HepG2 (cell line): ENCODE data around the gene TLR6. TPM values are rescaled to one million over a fixed set of nuclear protein-coding genes. Genes with fewer than 3 reads are reported as not detected.

Experiments
- ATRX ChIP-seq: sonication (generic); formaldehyde crosslinking; IDR thresholded peaks from 2 replicates; pipeline ENCODE4 v1.4.0; 2020; ENCODE audit warnings: missing genetic modification reagents, borderline replicate concordance
- BRF2 ChIP-seq: sonication (generic); formaldehyde crosslinking; IDR thresholded peaks from 2 replicates; pipeline ENCODE4 v1.8.1; 2022; ENCODE audit warnings: mild to moderate bottlenecking, missing genetic modification reagents
- CEBPZ ChIP-seq: IDR thresholded peaks from 2 replicates; pipeline ENCODE4 v1.6.1; 2012; ENCODE audit warnings: low read length, improper control_type of control experiment
- FOXK2 ChIP-seq: fragments of 450-650 bp; IDR thresholded peaks from 2 replicates; pipeline ENCODE4 v1.6.1; 2016
- KLF12 ChIP-seq: sonication (generic); formaldehyde crosslinking; IDR thresholded peaks from 2 replicates; pipeline ENCODE4 v1.4.0; 2020; ENCODE audit warnings: missing genetic modification reagents, borderline replicate concordance
- KLF15 ChIP-seq: sonication (generic); formaldehyde crosslinking; IDR thresholded peaks from 2 replicates; pipeline ENCODE4 v1.8.1; 2023; ENCODE audit warnings: borderline replicate concordance, mild to moderate bottlenecking, inconsistent platforms, missing genetic modification reagents, mixed read lengths
- NR2F2 ChIP-seq: IDR thresholded peaks from 2 replicates; pipeline ENCODE4 v1.6.1; 2012; ENCODE audit warnings: low read depth, inconsistent platforms, borderline replicate concordance
- NR2F6 ChIP-seq, 2 experiments: IDR thresholded peaks; 2 replicates each; pipeline ENCODE4 v1.6.1; 2016; ENCODE audit warnings: antibody characterized with exemption in 1 of 2, mild to moderate bottlenecking in 1 of 2
- RFXANK ChIP-seq: IDR thresholded peaks from 2 replicates; pipeline ENCODE4 v1.6.1; 2016
- STAG1 ChIP-seq: sonication (generic); formaldehyde crosslinking; IDR thresholded peaks from 2 replicates; pipeline ENCODE4 v1.4.0; 2020; ENCODE audit warnings: missing genetic modification reagents
- TCF12 ChIP-seq, 2 experiments: fragments of 450-650 bp in 1 of 2; sonication (generic) in 1 of 2; formaldehyde crosslinking in 1 of 2; IDR thresholded peaks; 2 replicates each; pipeline versions ENCODE4 v1.6.1 to v1.8.0; 2017 to 2022; ENCODE audit warnings: antibody characterized with exemption in 1 of 2, mild to moderate bottlenecking in 1 of 2, missing genetic modification reagents in 1 of 2, moderate library complexity in 1 of 2
- ZMYM2 ChIP-seq: sonication (generic); formaldehyde crosslinking; IDR thresholded peaks from 2 replicates; pipeline ENCODE4 v1.8.0; 2022; ENCODE audit warnings: mild to moderate bottlenecking, missing genetic modification reagents
- ZNF235 ChIP-seq: sonication (generic); formaldehyde crosslinking; IDR thresholded peaks from 2 replicates; pipeline ENCODE4 v1.8.1; 2023; ENCODE audit warnings: mild to moderate bottlenecking, missing genetic modification reagents, borderline replicate concordance
- ZNF33B ChIP-seq: sonication (generic); formaldehyde crosslinking; IDR thresholded peaks from 2 replicates; pipeline ENCODE4 v1.5.1; 2020; ENCODE audit warnings: mild to moderate bottlenecking, missing genetic modification reagents
- ZNF34 ChIP-seq: sonication (generic); formaldehyde crosslinking; IDR thresholded peaks from 2 replicates; pipeline ENCODE4 v1.4.0; 2020; ENCODE audit warnings: mild to moderate bottlenecking, missing genetic modification reagents, borderline replicate concordance
- polyA plus RNA-seq, 8 experiments: library from polyadenylated mRNA; depleted of rRNA in 3 of 8; stranded (reverse) in 7 of 8; unstranded in 1 of 8; fragments of >200 nt; fragmentation: Illumina TruSeq in 4 of 8; extraction: Trizol in 4 of 8; gene quantifications; 2 replicates each; pipeline versions ENCODE4 v1.2.1 to v1.2.3, GENCODE V29; 2011 to 2016; ENCODE audit warnings: low read depth in 4 of 8, missing spikeins in 1 of 8, mixed read lengths in 1 of 8; ENCODE audit not compliant: insufficient read depth in 1 of 8
- total RNA-seq, 5 experiments: library from RNA; depleted of rRNA; stranded (reverse); fragments of >200 nt; fragmentation: Illumina TruSeq; extraction: Trizol; gene quantifications; 2 replicates each; pipeline ENCODE4 v1.2.3, GENCODE V29; 2016; ENCODE audit warnings: low read depth in 1 of 5

Gene TLR6
- total and polyA plus RNA-seq, 2 of the 13 experiments (the other 11 are each of a cell fraction or from before 2014, with no cell fraction given): 0.33 to 0.71 TPM

DNA sequence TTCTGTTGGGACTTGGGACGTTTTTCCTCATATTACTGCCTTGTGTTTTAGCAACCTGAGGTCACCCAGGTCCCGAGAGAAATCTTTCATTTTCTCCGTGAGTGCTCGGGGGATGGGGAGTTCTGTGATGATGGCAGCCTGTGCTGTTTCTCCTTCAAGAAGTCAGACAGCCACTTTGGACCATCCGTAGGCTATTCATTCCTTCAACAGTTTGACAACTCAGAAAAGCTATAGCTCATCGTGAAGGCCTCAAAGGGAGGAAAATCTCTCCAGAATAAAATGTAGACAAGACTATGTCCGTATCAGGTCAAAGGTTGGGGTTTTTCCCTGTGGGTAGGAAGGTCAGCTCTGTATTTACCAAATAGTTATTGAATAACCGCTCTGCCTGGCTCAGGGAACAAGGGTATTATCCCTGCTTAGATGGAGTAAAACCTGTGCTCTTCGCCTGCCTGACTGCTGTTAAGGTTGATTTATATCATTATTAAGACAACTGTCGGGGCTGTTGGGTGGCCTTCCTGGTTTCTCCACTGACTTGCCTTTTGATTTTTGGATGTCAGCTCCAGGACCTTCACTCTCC, 47.6 kb upstream of the TLR6 start (continued):
- TF ChIP-seq NR2F6 (IDR thresholded peaks at IDR 0.05): peak; percentile 95
- peak; percentile 95 for TF ChIP-seq NR2F6 (CRISPR knock-in tag; IDR thresholded peaks at IDR 0.05)
- TF ChIP-seq ZMYM2 (CRISPR knock-in tag): no peak
- no peak for TF ChIP-seq STAG1 (CRISPR knock-in tag)
- no peak for TF ChIP-seq KLF15 (CRISPR knock-in tag)
- no peak for TF ChIP-seq KLF12
- no peak for TF ChIP-seq TCF12 (IDR thresholded peaks at IDR 0.05)
- TF ChIP-seq TCF12 (CRISPR knock-in tag; IDR thresholded peaks at IDR 0.05): no peak
- no peak for TF ChIP-seq BRF2
- TF ChIP-seq NR2F2: peak; percentile 91
- no peak for TF ChIP-seq ZNF33B (CRISPR knock-in tag)
- TF ChIP-seq FOXK2: 0 out of 2 replicates have a peak, but pooled peaks have one; percentile 8
- no peak for TF ChIP-seq ATRX (CRISPR knock-in tag)
- TF ChIP-seq CEBPZ: no peak
- no peak for TF ChIP-seq ZNF34 (CRISPR knock-in tag)
- no peak for TF ChIP-seq RFXANK (CRISPR knock-in tag)
- TF ChIP-seq ZNF235 (CRISPR knock-in tag): no peak
- TF ChIP-seq, all 625 proteins: peak for 98
